Measurements from ENCODE around the gene DOCK10.

GRCh38 chr2:225038231-225038523 lies 4.1 kb downstream of the DOCK10 start:
- TF ChIP-seq CTCF (conservative IDR thresholded peaks at IDR 0.05 in 1 of 2, IDR thresholded peaks at IDR 0.05 in 1 of 2; ENCODE audit: low read depth in 1 of 2, low read length in 2 of 2), result no peak
- TF ChIP-seq EZH2 (IDR thresholded peaks at IDR 0.05; ENCODE audit: low read length, missing control alignments), result no peak
